Stimulated activated CD8-positive, alpha-beta memory T cell treated with anti-CD3 and anti-CD28 coated beads, Interleukin-4, amount 100 ng/mL, for 48 hours (primary cell): ENCODE results near the gene SHROOM3.
"Not testable (repeated sequence)": the region's sequence is repeated elsewhere in the genome, so short reads cannot be mapped to it uniquely, and the experiment has no call there.

Source experiments
- DNase-seq: peaks from one replicate; pipeline ENCODE4 v3.0.0-alpha.2; 2020

SHROOM3 gene

GRCh38 chr4:76434901-76435527 lies at the start of gene SHROOM3:
TSS of gene SHROOM3 (plus strand) at chr4:76435229. CDS start at chr4:76436053, 824 bp downstream.
- no peak for DNase-seq

- DNase-seq, result no peak
Observed at GRCh38 chr4:76385974-76386373, 49.1 kb upstream of the SHROOM3 start.

- no peak for DNase-seq
Observed at GRCh38 chr4:76386566-76387305, 48.3 kb upstream of the SHROOM3 start.

- DNase-seq, result no peak
Observed at GRCh38 chr4:76388160-76388908, 46.7 kb upstream of the SHROOM3 start.

DNA sequence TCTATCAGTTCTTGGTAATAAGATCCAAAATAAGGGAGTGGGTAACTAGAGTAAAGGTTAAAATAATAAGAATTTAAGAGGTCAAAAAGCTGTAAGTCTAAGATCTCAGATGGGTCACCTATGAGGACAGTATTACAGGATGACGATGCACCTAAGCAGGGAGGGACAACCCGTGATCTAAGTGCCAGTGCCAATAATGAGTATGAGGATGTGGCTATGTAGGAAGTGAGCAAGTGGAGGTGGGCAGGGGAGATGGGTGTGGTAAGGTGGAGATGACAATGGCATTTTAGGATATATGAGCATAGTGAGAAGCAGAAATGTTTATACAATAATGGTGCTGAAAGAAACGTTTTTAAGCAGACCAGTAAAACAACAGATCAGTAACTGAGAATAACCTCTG lies 33.4 kb upstream of the SHROOM3 start:
- DNase-seq, result no peak

GRCh38 chr4:76406081-76406480 lies 28.9 kb upstream of the SHROOM3 start:
- no peak for DNase-seq

GRCh38 chr4:76407440-76408119 lies 27.4 kb upstream of the SHROOM3 start:
- no peak for DNase-seq

DNA sequence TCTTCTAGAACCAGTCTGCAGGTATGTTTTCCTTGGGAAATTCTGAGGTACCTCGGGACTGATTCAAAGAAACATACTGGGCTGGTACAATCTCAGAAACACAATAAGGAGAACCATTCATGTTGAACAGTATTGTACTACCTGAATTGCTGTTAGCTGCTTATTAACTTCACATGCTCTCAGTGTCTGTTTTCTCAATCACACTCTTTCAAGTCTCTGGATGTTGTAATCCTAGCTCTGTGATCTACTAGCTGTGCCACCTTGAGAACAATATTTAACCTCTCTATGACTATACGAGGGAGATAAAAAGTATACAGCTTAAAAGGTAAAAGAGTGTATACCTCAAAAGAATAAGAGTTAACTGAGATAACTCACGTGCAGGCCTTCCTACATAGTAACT lies 24.4 kb upstream of the SHROOM3 start:
- no peak for DNase-seq

DNA sequence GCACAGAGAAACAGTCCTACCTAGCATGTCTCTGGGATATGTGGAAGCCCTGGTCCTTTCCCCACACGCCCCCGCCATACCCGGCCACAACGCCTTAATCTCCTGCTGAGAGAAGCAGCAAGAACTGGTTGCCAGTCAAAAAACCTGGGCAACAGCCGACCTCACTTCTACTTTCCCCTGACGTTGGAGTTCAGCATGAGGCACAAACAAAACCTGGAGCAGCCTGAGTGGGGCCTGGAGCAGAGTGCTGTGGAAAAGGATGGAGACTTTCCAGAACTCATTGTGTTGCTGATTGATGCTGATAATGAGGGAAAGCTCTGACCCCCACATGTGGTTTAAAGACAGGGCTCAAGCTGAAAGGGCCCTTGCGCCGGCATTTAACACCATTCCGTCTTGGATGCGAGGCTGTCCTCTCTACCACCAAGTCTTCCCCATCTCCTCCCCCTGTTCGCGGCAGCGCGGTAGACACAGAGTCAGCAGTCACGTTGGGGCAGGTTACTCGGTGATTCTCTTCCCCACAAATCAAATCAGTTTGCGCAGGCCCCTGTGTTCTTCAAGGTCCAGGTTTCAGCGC lies 14.8 kb upstream of the SHROOM3 start:
- no peak for DNase-seq

DNA sequence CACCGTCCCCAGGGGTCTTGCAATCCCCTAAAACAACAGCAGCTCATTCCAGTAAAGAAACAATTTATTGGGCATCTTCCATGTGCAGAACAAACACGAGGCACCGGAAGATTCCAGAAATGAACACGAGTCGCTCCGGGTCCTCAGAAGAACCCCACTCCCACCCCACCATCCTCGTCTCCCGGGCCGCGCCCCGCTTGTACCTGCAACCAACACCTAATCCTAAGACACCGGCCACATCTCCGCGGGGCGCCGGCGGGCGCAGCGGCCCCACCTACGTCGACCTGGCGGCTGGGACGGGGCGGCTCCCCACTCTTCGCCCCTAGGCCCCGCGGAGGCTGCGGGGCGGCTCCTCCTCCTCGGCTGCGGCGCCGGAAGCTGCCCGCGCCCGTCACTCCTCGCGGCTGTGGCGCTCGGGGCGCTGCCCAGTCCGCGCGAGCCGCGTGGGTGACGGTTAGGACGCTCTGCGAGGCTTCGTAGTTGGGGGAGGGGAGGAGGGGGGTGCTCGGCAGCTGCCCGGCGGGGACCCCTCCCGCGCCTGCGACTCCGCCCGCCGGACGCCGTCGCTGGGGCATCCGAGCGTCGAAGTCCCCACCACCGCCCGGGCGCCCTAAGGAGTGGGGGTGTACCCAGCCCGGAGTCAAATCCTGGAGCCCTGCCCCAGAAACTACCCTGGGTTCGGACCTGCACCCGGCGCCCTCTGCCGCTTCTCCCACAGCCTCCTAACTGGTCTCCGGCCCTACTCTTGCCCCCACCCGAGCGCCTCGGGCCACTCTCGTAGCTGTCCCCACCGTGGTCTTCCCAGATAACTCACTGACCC lies 14.1 kb upstream of the SHROOM3 start, which contains the start of gene CCDC158:
Gene CCDC158 (minus strand): TSS at position 380 of the 820 bp plus-strand sequence. CDS start 17,934 bp downstream, outside the sequence.
- no peak for DNase-seq

GRCh38 chr4:76423159-76423558 lies 11.9 kb upstream of the SHROOM3 start:
- not testable (repeated sequence) for DNase-seq

DNA sequence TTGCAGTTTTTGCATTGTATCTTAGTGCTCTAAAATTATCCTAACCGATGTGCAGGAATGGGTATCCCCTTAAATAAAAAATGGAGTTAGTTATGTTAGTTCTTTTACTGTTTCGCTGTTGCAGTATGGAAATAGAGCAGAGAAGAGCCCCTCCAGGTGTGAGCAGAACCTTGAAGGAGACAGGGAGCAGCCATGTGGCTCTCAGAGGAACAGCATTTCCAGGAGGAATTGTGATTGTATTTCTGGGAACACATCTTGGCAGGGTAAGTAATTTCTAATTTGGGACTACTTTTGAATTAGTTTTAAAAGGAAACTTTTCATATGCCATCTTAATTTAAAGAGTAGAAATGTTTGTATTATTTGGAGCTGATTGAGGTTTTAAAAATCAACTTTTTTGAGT lies 8.8 kb upstream of the SHROOM3 start:
- DNase-seq, result no peak

- no peak for DNase-seq
Observed at GRCh38 chr4:76429636-76430035, 5.4 kb upstream of the SHROOM3 start.

- no peak for DNase-seq
Observed at GRCh38 chr4:76430519-76431388, 4.3 kb upstream of the SHROOM3 start.

DNA sequence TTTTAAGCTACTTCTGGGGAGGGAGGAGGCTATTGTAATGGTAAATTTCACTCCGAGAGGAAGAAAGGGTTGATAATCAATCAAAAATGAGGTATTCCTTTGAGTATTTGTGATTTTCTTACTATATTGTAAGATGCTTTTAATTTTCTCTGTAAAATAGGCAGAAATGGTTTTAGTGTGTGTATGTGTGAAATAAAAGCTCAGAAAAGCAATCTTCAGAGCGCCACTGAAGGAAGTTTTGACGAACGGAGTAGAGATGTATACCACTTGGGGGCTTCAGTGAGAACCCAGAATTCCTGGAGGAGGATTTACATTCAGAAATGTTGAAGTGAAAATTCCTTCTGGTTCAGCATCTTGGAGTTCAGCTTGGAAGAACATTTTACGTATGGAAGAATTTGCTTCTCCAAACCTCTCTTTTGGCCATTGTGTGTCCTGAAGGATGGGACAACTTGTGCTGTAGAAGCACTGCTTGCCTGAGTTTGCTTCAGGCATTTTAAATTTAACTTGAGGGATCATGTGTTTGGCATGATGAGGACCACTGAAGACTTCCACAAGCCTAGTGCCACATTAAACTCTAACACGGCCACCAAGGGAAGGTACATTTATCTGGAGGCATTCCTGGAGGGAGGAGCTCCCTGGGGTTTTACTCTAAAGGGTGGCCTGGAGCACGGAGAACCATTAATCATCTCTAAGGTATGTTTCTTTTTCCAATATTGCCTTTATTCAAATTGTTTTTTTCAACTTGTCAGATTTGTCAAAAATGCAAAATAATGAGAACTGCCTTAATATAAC lies 695 bp downstream of the SHROOM3 start:
- DNase-seq, result no peak

- DNase-seq, result no peak
Observed at GRCh38 chr4:76439491-76439890, 4.5 kb downstream of the SHROOM3 start.

GRCh38 chr4:76441881-76442280 lies 6.9 kb downstream of the SHROOM3 start:
- DNase-seq, result no peak

GRCh38 chr4:76442807-76443206 lies 7.8 kb downstream of the SHROOM3 start:
- no peak for DNase-seq

DNA sequence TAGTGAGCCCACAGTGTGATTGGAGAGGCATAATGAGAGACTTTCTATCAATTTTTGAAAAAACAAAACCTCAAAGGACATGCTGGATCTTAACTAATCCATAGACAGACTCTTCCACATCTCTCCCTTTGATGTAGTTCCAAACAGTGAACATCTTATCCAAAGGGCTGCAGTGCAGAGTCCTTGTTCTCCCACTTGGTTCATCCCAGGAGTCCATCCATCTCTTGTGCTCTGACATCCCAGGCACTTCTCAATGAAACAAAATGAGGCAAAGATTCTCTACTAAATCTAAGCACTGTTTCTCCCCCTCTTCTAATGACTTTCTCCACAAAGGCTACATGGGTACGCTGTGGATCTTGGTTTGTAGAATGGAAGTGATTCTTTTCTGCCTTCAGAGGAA lies 8.3 kb downstream of the SHROOM3 start:
- no peak for DNase-seq

DNA sequence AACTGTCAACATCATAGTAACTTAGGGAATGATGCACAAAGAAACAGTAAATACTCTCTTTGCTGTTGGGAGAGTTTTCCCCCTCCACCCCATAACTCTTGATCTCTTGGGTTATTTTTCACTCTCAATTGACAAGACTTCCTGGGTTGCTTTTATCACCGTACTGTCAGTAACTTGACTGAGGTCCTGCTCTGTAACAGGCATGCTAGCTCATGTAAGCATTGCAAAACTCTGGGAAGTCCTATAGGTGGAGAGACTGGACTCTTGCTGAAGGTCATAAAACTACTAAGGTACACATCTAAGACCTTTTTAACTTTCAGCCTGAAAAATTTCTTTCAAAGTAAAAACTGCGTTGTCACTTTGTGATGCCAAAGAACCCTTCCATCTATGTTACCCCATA lies 10.9 kb downstream of the SHROOM3 start:
- DNase-seq, result no peak
